Measurements from ENCODE around the gene ABCC12. TPM values are rescaled to one million over a fixed set of nuclear protein-coding genes. Genes with fewer than 3 reads are reported as not detected.

Gene ABCC12
- total and polyA plus RNA-seq, 2 of the 8 experiments (the other 6 are each of a cell fraction or from before 2014, with no cell fraction given) = 0.05 TPM; not detected in 1

- Histone ChIP-seq H3K9ac (replicated peaks in 1 of 4; ENCODE audit: extremely low read depth in 1 of 4, low read depth in 3 of 4, low read length in 3 of 4) (no peak overlapping the region), H3K23me2 (ENCODE audit: low read depth, low read length) (peaks cover 3% of the 10 kb centered on the region; the same call in 1 of the 2 replicates), H2BK20ac (ENCODE audit: low read length) (no peak overlapping the region), H3K14ac (ENCODE audit: insufficient read length) (no peak overlapping the region), H4K91ac (replicated peaks; ENCODE audit: insufficient read length, low read length) (no peak overlapping the region), H2BK5ac (ENCODE audit: low read depth, low read length) (no peak overlapping the region), H3K4me2 (ENCODE audit: insufficient read depth in 1 of 2, low read depth in 2 of 2, low read length in 2 of 2) (no peak overlapping the region), H3K23ac (ENCODE audit: insufficient read length) (no peak overlapping the region), H3K56ac (replicated peaks; ENCODE audit: insufficient read length, low read depth, low read length) (no peak overlapping the region), H4K20me1 (replicated peaks in 1 of 2; ENCODE audit: control insufficient read depth in 1 of 2, insufficient read depth in 2 of 2, low read length in 2 of 2) (no peaks in the 10 kb centered on the region), H3K18ac (ENCODE audit: extremely low read depth, low read length) (no peak overlapping the region), H4K5ac (ENCODE audit: insufficient read length, low read depth, low read length) (no peak overlapping the region), H3K27me3 (replicated peaks in 1 of 4; ENCODE audit: control insufficient read depth in 3 of 4, extremely low read depth in 1 of 4, insufficient read depth in 3 of 4, low read length in 3 of 4) (no peaks in the 10 kb centered on the region; a peak in 1 of 7 replicates), H2AK5ac (ENCODE audit: low read depth, low read length) (no peak overlapping the region), H3K4me3 (ENCODE audit: extremely low read depth in 1 of 4, insufficient read depth in 2 of 4, low read depth in 3 of 4, low read length in 4 of 4) (no peak overlapping the region), H2BK120ac (replicated peaks; ENCODE audit: low read depth, low read length) (no peak overlapping the region), H3K4ac (replicated peaks; ENCODE audit: insufficient read length, low read depth, low read length) (no peak overlapping the region), H4K8ac (ENCODE audit: extremely low read depth, insufficient read depth, low read length) (no peak overlapping the region), H2BK12ac (ENCODE audit: low read depth, low read length) (no peak overlapping the region), H3K9me3 (ENCODE audit: insufficient read depth in 2 of 2, low read depth in 1 of 2, low read length in 1 of 2) (no peaks in the 10 kb centered on the region), H3K4me1 (replicated peaks in 1 of 4; ENCODE audit: control insufficient read depth in 3 of 4, insufficient read depth in 4 of 4, low read length in 3 of 4) (peaks cover 0 to 5% (median 1%) of the 10 kb centered on the region in 4 experiments; a peak in 1 of 7 replicates), H3K79me1 (ENCODE audit: low read depth, low read length) (no peaks in the 10 kb centered on the region), H2AFZ (ENCODE audit: low read length) (no peak overlapping the region), H3K27ac (ENCODE audit: low read depth, low read length) (no peak overlapping the region), H3K79me2 (ENCODE audit: control insufficient read depth in 1 of 2, insufficient read depth in 2 of 2, low read length in 2 of 2) (no peaks in the 10 kb centered on the region), H2BK15ac (ENCODE audit: low read length) (no peak overlapping the region), H3K36me3 (ENCODE audit: control insufficient read depth in 2 of 4, insufficient read depth in 4 of 4, low read length in 3 of 4) (no peaks in the 10 kb centered on the region)
- no peak for TF ChIP-seq BRCA1 (IDR thresholded peaks at IDR 0.05; ENCODE audit: low read depth, low read length)
- TF ChIP-seq EGR1 (IDR thresholded peaks at IDR 0.05; ENCODE audit: borderline replicate concordance, low read depth, low read length) = no peak
- no peak for TF ChIP-seq JUND (IDR thresholded peaks at IDR 0.05; ENCODE audit: low read length)
- ChIA-PET CTCF (ENCODE audit: partially characterized antibody) (no interaction called here), POLR2A (ENCODE audit: partially characterized antibody) (no interaction called here)
- 92% methylated on average over 3 of the region's 3 CpGs; no CpG with 5 or more reads in 1 of the 2 experiments for WGBS, 2 experiments (ENCODE audit: extremely low coverage in 1 of 2, insufficient coverage in 1 of 2, insufficient read length in 1 of 2, insufficient replicate concordance in 2 of 2, low coverage in 1 of 2, low lambda C conversion rate in 2 of 2, missing lambda C conversion rate in 1 of 2)
- DNase-seq (ENCODE audit: low read depth in 1 of 2, low spot score in 2 of 2) (no peak), FAIRE-seq (no peak)
Measured at GRCh38 chr16:48106446-48106845, 49.3 kb downstream of the ABCC12 start.

Other genes with a start within 250 kb of the ABCC12 start
- 22.4 and 23.1 TPM in 2 replicates for gene LONP2, start 88.3 kb upstream of the ABCC12 start, total RNA-seq (2021; fragmentation: NEBNext Ultra II Directional; extraction: Animal tissue kit (Norgen Biotek cat#: 25700))
- 7.0 and 8.1 TPM in 2 replicates for gene LONP2, start 88.3 kb upstream of the ABCC12 start, polyA plus RNA-seq (2011; rRNA removed)
- not detected in 2 replicates for gene ABCC11, start 91.5 kb upstream of the ABCC12 start, total RNA-seq (2021; fragmentation: NEBNext Ultra II Directional; extraction: Animal tissue kit (Norgen Biotek cat#: 25700))
- gene ABCC11, start 91.5 kb upstream of the ABCC12 start, polyA plus RNA-seq (2011; rRNA removed) = 0.06 TPM in 2 replicates
- gene SIAH1, start 229.4 kb upstream of the ABCC12 start, total RNA-seq (2021; fragmentation: NEBNext Ultra II Directional; extraction: Animal tissue kit (Norgen Biotek cat#: 25700)) = 33.3 and 33.9 TPM in 2 replicates
- gene SIAH1, start 229.4 kb upstream of the ABCC12 start, polyA plus RNA-seq (2011; rRNA removed) = 19.5 and 21.3 TPM in 2 replicates

All from H1 (cell line).